ENCODE data around the gene TRIM41.
"Not testable (repeated sequence)": the region's sequence is repeated elsewhere in the genome, so short reads cannot be mapped to it uniquely, and the experiment has no call there.

The TRIM41 gene

GRCh38 chr5:181248277-181248676 lies 25.2 kb downstream of the TRIM41 start:
- no peak for DNase-seq

DNA sequence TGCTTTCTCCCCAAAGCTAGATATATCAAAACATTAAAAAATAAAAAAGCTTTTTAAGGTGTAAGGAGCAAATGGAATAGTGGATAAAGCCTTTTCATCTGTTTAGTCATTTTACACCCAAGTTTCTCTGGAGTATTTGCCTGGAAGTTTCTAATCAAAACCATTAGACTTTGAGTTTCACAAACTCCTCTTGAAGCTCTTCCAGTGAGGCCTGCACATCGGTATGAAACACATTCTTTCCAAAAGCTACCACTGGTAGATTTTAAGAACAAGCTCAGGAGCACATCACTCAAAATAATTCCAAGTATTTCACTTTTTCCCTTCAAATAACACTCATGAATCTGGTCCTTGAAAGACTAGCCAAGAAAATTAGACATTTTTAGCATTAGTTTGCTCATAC lies 32.2 kb downstream of the TRIM41 start:
- DNase-seq: no peak

DNA sequence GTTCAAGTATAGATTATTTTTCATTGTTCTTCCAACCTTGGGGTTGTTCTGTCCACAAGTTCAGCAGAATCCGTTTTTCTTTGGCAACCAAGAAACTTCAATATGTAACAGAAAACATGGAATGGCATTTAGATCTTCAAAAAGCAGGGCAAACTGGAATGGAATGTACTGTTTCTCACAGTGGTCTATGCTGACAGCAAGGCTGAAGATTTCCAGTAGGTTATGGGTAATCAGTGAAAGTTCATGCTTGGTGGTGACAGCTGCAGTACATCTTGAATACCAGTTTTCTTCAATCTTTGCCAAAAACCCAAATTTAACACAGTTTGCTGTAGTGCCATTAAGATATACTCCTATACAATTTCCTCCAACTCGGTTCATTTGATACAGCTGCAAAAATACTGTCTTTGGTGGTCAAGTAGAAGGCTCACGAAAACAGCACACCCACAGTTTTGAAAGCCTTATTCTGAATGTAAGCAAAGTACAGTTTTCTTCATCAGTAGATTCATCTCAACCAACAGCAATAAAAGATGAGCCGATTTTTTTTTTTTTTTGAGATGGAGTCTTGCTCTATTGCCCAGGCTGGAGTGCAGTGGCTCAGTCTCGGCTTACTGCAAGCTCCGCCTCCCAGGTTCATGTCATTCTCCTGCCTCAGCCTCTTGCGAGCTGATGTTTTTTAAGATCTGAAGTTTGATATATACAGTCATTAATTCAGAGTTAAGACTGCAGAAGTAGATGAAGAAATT lies 32.9 kb downstream of the TRIM41 start:
- DNase-seq: no peak

GRCh38 chr5:181258576-181258975 lies 35.5 kb downstream of the TRIM41 start:
- no peak for DNase-seq

DNA sequence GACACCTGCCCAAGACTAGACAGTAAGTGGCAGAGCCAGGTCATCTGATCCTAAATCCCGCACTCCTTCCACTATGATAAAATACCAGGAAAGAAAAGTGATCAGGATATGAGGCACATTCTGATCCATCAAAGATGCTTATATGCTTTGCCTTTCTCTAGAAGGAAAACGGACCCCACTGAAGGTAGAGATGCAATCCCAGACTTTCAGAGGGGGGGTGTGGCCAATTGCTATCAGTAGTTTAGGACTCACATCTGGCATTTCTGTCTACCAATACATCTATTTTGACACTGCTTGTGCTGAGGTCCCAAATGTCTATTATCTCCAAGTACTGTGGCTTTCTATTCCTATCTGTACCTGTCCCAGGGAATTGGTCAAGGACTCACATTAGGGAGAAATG lies 36.2 kb downstream of the TRIM41 start:
- no peak for DNase-seq

- DNase-seq: no peak
These were observed 37.1 kb downstream of the TRIM41 start for GRCh38 chr5:181259974-181260719.

- no peak for DNase-seq
These were observed 37.7 kb downstream of the TRIM41 start, which contains the start of gene TRIM52 for GRCh38 chr5:181260720-181261319. TRIM52 (minus strand) TSS chr5:181261143; CDS start chr5:181260813, 330 bp downstream.

GRCh38 chr5:181261320-181262049 lies 38.4 kb downstream of the TRIM41 start:
- no peak for DNase-seq

DNA sequence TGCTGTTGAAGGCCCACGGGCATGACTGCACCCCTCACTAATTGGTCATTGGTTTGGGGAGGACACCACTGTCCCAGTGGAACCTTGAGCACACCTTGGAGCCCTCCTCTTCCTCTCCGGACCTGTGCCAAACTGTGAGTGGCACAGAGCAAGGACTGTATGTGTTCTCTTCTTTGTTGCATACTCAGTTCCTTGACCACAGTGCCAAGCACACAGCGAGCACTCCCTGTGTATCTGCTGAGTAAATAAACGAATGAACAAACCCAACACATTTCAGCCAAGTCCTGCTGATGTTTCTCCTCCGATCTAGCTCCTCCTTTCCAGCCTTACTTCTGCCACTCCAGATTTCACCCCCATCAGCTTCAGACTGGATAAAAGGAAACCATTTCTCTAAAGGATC lies 40.6 kb downstream of the TRIM41 start:
- no peak for DNase-seq

- no peak for DNase-seq
These were observed 42.1 kb downstream of the TRIM41 start for GRCh38 chr5:181265092-181265671.

- DNase-seq: not testable (repeated sequence)
These were observed 44.3 kb downstream of the TRIM41 start for GRCh38 chr5:181267291-181267904.

DNA sequence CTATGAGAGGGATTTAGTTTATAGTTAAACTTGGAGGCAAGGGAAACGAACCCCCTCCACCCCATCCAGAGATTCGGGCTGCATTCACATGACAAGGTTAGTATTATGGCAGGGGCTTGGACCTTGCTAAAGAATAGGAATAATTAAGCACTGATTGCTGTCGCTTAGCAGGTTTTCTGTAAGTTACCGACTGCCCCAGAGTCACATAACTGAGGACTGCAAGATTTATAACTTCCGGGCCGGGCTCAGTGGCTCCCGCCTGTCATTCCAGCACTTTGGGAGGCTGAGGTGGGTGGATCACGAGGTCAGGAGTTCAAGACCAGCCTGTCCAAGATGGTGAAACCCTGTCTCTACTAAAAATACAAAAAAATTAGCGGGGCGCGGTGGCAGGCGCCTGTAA lies 44.8 kb downstream of the TRIM41 start:
- DNase-seq: not testable (repeated sequence)

- DNase-seq: no peak
These were observed 48.0 kb downstream of the TRIM41 start for GRCh38 chr5:181271081-181271480.

- not testable (repeated sequence) for DNase-seq
These were observed 50.3 kb downstream of the TRIM41 start for GRCh38 chr5:181273433-181273744.

- DNase-seq: no peak
These were observed 57.2 kb downstream of the TRIM41 start for GRCh38 chr5:181280251-181280762.

DNA sequence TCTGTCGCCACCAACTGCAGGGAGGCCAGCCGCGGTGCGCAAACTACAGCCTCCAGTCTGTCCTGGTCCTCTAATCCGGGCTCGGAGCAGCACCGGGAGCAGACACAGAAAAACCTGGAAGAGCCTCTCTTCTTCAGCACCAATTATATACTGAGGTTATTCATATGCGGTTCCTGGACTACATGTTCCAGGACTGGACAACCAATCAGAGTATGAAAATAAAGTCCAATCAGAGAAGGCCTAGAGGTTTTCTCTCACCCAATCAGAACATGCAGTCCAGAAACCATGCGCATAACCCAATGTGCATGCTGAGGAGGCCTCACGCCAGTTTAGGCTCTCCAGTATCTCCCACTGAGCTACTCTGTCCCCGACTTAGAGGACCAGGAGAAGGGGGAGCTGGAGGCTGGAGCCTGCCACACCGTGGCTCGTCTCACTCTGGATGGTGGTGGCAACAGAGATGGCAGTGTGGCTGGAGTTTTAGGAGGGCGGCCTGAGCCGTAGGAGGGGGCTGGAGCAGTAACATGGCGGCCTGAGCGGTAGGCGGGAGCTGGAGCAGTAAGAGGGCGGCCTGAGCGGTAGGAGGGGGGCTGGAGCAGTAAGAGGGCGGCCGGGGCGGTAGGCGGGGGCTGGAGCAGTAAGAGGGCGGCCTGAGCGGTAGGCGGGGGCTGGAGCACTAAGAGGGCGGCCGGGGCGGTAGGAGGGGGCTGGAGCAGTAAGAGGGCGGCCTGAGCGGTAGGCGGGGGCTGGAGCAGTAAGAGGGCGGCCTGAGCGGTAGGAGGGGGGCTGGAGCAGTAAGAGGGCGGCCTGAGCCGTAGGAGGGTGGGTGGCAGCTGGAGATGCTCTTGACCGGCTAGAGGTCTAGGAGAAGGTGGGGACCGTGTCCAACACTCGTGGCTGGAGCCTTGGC lies 58.2 kb downstream of the TRIM41 start:
- no peak for DNase-seq

DNA sequence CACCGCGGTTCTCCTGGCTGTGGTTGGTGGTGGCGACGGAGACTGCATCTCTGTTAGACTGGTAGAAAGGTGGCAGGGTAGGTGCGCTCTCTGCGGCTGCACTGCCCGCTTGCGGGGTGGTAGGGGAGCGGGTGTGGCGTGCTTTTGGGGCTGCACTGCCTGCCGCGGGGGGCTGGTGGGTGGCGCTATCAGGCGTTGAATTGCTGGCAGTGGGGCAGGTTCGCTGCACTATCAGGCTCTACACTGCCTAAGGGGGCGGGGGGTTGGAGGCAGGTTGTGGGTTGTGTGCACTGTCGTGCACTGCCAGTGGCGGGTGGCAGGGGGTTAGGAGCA lies 58.9 kb downstream of the TRIM41 start:
- DNase-seq: no peak

DNA sequence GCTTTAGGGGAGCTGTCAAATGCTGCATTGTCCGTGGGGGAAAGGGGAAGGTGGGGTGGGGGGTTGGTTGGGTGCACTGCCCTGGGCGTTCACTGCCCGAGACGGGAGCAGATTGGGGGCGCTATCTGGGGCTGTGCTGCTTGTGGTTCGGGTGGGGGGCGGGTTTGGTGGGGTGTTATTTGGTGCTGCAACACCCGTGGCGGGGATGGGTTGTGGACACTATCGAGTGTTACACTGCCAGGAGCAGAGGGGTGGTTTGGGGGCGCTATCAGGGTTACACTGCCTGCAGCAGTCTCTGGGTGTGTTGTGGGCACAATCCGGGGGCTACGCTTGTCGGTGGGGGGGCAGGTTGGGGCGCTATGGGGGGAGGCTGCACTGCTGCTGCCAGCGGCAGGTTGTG lies 59.3 kb downstream of the TRIM41 start:
- not testable (repeated sequence) for DNase-seq

DNA sequence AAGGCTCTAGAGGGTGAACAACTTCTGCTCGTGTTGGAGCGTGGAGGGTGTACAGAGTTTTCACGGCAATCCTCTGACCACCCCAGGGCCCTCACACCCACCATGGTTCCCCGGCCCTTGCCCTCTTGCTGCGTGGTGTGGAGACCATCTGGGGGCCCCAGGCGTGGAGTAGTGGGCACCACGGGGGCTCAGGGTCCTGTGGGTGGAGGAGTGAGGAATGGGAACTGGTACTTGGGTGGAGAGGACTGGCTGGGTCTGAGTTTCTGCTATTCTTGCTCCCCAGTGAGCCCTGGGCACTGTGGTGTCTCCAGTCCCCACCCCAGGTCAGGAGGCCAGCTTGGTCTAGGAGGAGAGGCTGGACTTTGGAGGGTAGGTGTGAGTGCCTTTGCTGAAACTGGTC lies 59.8 kb downstream of the TRIM41 start:
- no peak for DNase-seq

DNA sequence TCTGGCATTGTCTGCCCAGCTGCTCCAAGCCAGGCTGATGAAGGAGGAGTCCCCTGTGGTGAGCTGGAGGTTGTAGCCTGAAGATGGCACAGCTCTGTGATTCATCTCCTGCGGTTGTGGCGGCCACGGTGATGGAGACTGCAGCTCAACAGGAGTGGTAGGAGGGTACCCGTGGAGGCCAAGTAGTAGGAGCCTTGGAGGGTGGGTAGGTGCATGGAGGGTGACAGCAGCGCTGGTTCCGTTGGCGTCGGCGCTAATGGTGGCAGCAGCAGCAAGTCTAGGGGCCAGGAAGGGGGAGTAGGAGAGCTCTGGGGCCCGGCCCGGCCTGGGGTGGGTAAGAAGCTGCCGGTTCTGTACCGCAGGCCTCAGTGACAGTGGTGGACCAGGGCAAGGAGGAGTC lies 60.3 kb downstream of the TRIM41 start:
- no peak for DNase-seq

Measured in amygdala (tissue), 56 donors.